ENCODE measurements around the gene DIP2C.

GRCh38 chr10:644943-645334 lies 44.5 kb downstream of the DIP2C start:
- no peak for TF ChIP-seq CTCF (conservative IDR thresholded peaks at IDR 0.05; ENCODE audit: low read length)
- TF ChIP-seq EZH2phosphoT487 (IDR thresholded peaks at IDR 0.05; ENCODE audit: borderline replicate concordance) = no peak

All from Loucy (cell line).